RWPE2 (cell line): ENCODE data around the gene KCNMA1.

Source experiments
- ATAC-seq: fragments of 200-7000 bp; cut with Tn5 transposase; 3 replicates; pipeline ENCODE4 v1.9.1; 2021; ENCODE audit warnings: low read depth
- DNase-seq: peaks from one replicate; pipeline ENCODE4 v3.0.0-alpha.2; 2020; ENCODE audit warnings: low spot score
- H3K27ac ChIP-seq: fragments of 450-650 bp; 2 replicates; pipeline ENCODE4 v1.5.1; 2017; ENCODE audit warnings: mild to moderate bottlenecking; ENCODE audit not compliant: poor library complexity, severe bottlenecking
- H3K27me3 ChIP-seq: fragments of 250-450 bp; sonication (Bioruptor Pico); 2 replicates; pipeline ENCODE4 v1.5.1; 2021; ENCODE audit warnings: mild to moderate bottlenecking, moderate library complexity; ENCODE audit not compliant: insufficient read depth, poor library complexity, severe bottlenecking
- H3K36me3 ChIP-seq: fragments of 250-450 bp; sonication (Bioruptor Pico); 2 replicates; pipeline ENCODE4 v1.5.1; 2020; ENCODE audit warnings: low read depth, mild to moderate bottlenecking, moderate library complexity
- H3K4me1 ChIP-seq: fragments of 250-450 bp; sonication (Bioruptor Pico); 2 replicates; pipeline ENCODE4 v1.5.1; 2021; ENCODE audit warnings: mild to moderate bottlenecking, moderate library complexity; ENCODE audit not compliant: insufficient read depth, poor library complexity, severe bottlenecking
- H3K4me3 ChIP-seq: fragments of 250-450 bp; sonication (Bioruptor Pico); 2 replicates; pipeline ENCODE4 v1.5.1; 2021; ENCODE audit warnings: mild to moderate bottlenecking, moderate library complexity; ENCODE audit not compliant: severe bottlenecking
- H3K9me3 ChIP-seq: fragments of 250-450 bp; sonication (Bioruptor Pico); 2 replicates; pipeline ENCODE4 v1.5.1; 2021; ENCODE audit warnings: mild to moderate bottlenecking, moderate library complexity; ENCODE audit not compliant: severe bottlenecking
- TF ChIP-seq, protein P1 (sequence below): fragments of 450-650 bp; IDR thresholded peaks from one replicate; pipeline ENCODE4 v1.5.1; 2017; ENCODE audit warnings: mild to moderate bottlenecking, moderate library complexity; ENCODE audit not compliant: poor library complexity, severe bottlenecking

Gene KCNMA1

DNA sequence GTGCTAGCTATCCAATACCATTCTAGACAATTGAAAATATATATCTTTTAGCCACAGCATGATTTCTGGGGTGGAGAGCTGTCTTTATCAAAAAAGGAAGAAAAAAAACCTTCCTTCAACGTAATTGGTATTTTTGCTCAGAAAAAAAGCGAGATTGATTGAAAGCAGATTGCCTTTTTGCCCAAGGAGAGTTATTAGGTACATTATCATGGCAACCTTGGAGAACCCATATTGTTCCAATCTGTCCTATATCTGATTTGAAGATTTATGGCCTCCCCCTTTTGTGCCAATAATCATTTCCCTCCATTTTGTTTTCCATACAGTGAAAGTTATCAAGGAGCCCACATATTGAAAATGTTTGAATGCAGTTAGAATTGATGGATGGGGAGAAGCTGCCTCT is 544.5 kb downstream of the KCNMA1 start:
- H3K27me3 ChIP-seq: no peaks in the 10 kb centered on the region
- no peaks in the 10 kb centered on the region for H3K9me3 ChIP-seq
- no peak overlapping the region for H3K4me3 ChIP-seq
- no peak for DNase-seq
- TF ChIP-seq, protein P1, sequence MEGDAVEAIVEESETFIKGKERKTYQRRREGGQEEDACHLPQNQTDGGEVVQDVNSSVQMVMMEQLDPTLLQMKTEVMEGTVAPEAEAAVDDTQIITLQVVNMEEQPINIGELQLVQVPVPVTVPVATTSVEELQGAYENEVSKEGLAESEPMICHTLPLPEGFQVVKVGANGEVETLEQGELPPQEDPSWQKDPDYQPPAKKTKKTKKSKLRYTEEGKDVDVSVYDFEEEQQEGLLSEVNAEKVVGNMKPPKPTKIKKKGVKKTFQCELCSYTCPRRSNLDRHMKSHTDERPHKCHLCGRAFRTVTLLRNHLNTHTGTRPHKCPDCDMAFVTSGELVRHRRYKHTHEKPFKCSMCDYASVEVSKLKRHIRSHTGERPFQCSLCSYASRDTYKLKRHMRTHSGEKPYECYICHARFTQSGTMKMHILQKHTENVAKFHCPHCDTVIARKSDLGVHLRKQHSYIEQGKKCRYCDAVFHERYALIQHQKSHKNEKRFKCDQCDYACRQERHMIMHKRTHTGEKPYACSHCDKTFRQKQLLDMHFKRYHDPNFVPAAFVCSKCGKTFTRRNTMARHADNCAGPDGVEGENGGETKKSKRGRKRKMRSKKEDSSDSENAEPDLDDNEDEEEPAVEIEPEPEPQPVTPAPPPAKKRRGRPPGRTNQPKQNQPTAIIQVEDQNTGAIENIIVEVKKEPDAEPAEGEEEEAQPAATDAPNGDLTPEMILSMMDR: no peak
- no peaks in the 10 kb centered on the region for H3K36me3 ChIP-seq
- H3K27ac ChIP-seq: no peak overlapping the region
- ATAC-seq: no peak
- no peaks in the 10 kb centered on the region for H3K4me1 ChIP-seq

DNA sequence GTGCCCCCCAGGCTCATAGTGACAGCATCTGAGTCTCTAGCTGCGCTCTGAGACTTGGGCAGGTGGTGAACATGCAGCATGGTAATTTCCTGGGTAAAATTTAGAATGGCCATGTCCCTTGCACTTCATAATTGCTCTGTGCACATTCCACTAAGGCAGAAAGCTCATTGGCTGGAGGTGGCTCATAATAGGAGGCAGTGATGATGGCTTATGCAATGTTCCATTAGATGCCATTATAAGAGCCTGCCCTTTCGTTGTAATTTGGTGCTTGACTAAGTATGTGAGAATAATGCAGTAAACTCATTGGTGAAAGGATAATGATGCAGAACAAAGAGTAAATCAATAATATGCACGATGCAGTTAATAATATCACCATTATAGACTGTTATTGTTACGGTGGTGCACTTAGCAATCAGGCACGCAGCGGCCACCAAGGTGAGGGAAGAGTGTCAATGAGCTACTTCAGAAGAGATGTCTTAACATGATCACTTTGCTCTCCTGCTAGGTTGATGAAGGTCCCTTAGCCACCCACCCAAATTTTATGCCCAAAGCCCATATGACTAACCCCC is 545.9 kb downstream of the KCNMA1 start:
- no peaks in the 10 kb centered on the region for H3K27me3 ChIP-seq
- DNase-seq (no peak), ATAC-seq (no peak)
- TF ChIP-seq, protein P1: no peak
- H3K36me3 ChIP-seq: no peaks in the 10 kb centered on the region
- H3K4me3 ChIP-seq: no peak overlapping the region
- H3K9me3 ChIP-seq: no peaks in the 10 kb centered on the region
- no peak overlapping the region for H3K27ac ChIP-seq
- no peaks in the 10 kb centered on the region for H3K4me1 ChIP-seq

DNA sequence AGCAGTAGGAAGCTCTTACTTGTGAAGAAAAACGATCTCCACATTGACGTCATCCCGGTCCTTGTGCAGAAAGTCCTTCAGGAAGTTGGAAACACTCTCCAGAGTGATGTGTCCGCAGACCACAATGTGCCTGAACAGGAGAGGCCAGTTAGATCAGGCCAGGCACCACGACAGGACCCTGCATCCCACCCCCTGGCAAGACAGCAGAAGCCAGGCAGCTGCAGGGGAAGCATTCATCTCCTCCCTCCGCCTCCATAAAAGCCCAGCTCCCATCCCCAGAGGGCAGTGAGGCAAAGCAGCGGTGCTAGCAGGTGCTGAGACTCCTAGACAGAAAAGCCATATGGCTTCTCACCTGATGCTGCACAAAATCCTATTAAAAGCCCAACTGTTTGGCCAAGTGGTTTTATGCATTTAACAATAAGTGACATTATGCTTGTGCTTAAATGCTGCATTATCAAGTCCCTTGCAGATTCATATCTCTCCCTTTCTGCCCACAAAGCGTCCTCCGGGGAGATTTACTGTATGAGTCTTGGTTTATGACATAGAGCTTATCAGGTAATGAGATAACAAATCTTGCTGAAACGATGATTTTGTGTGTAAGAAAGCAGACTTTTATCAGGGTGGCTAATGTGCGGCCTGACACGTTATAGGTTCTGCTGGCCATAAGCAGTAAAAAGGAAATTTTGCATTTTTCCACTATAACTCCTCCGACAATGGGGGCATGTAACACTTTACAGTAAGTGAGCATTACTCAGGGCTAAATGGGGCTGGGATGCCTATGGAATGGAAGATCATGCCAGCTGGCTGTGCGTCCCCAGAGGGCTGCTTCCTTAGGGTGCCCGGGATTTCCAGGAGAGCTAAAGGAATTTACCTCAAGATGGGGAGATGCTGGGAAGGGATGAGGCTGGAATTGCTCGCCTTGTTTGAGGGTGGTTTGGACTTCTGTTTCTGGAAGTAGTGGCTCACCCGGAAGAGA is 546.9 kb downstream of the KCNMA1 start:
- no peak overlapping the region for H3K27ac ChIP-seq
- ATAC-seq (no peak), DNase-seq (no peak)
- H3K4me1 ChIP-seq: no peaks in the 10 kb centered on the region
- TF ChIP-seq, protein P1: no peak
- H3K36me3 ChIP-seq: no peaks in the 10 kb centered on the region
- no peaks in the 10 kb centered on the region for H3K9me3 ChIP-seq
- H3K4me3 ChIP-seq: no peak overlapping the region
- no peaks in the 10 kb centered on the region for H3K27me3 ChIP-seq

DNA sequence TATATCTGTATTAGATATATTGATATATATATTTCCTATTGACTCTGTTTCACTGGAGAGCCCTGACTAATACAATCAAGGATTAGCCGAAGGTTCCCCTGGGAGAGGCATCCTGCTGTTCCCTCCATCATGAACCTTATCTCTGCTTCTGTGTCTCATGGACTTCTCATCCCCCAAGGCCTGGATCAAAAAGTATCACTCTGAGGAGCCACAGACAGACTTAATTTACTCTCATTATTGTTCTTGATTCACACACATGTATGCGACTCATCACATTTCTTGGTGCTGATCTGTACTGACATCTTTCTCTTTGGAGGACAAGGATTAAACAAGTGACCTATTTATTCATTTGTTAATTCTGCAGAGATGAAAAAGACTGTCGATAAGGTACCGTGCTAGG is 550.2 kb downstream of the KCNMA1 start:
- no peak for ATAC-seq
- Histone ChIP-seq H3K36me3 (no peaks in the 10 kb centered on the region), H3K27ac (no peak overlapping the region), H3K27me3 (no peaks in the 10 kb centered on the region), H3K4me1 (no peaks in the 10 kb centered on the region), H3K9me3 (no peaks in the 10 kb centered on the region), H3K4me3 (no peak overlapping the region)
- TF ChIP-seq, protein P1: no peak
- DNase-seq: no peak

DNA sequence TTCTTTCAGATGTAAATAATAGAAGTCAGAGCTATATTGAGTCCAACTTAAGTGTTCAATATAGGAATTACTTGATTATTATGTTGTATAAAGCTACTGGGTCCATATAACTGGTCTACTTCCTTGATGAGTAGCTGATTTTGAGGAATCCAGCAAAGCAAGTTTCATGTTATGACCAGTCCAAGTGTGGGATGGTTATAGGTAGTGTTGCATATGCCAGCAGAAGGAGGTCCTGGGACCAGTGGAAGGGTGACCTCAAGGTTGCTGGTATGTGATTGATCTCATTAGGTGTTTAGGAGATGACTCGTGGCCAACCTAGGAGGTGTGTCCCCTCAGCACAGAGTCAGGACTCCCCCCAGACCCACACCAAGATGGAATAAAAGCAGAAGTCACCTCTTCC is 551.5 kb downstream of the KCNMA1 start:
- no peak for ATAC-seq
- Histone ChIP-seq H3K27me3 (no peaks in the 10 kb centered on the region), H3K4me3 (no peak overlapping the region), H3K27ac (no peak overlapping the region), H3K4me1 (no peaks in the 10 kb centered on the region), H3K9me3 (no peaks in the 10 kb centered on the region), H3K36me3 (no peaks in the 10 kb centered on the region)
- TF ChIP-seq, protein P1: no peak
- no peak for DNase-seq
